WTC11 (cell line): Measurements from ENCODE around the gene SLC7A14.

Source experiments
- CREB1 ChIP-seq: sonication (generic); formaldehyde crosslinking; IDR thresholded peaks from 2 replicates; pipeline ENCODE4 v1.8.0; 2023; ENCODE audit warnings: mild to moderate bottlenecking, missing genetic modification reagents
- MYBL2 ChIP-seq: sonication (generic); formaldehyde crosslinking; IDR thresholded peaks from 2 replicates; pipeline ENCODE4 v1.8.1; 2023; ENCODE audit warnings: mild to moderate bottlenecking, moderate library complexity, missing genetic modification reagents
- RELA ChIP-seq: sonication (generic); formaldehyde crosslinking; IDR thresholded peaks from 2 replicates; pipeline ENCODE4 v1.8.1; 2022; ENCODE audit warnings: missing genetic modification reagents, mild to moderate bottlenecking, borderline replicate concordance
- TF ChIP-seq, protein P1 (sequence below): sonication (generic); formaldehyde crosslinking; conservative IDR thresholded peaks from 2 replicates; pipeline ENCODE4 v1.8.1; 2022; ENCODE audit warnings: mild to moderate bottlenecking, missing genetic modification reagents
- TF ChIP-seq, protein P2 (sequence below): fragments of 200-600 bp; IDR thresholded peaks from 2 replicates; pipeline ENCODE4 v1.8.0; 2022; ENCODE audit warnings: antibody characterized with exemption
- TF ChIP-seq, protein P3 (sequence below): sonication (generic); formaldehyde crosslinking; IDR thresholded peaks from 2 replicates; pipeline ENCODE4 v1.8.1; 2023; ENCODE audit warnings: mild to moderate bottlenecking, moderate library complexity, missing genetic modification reagents

DNA sequence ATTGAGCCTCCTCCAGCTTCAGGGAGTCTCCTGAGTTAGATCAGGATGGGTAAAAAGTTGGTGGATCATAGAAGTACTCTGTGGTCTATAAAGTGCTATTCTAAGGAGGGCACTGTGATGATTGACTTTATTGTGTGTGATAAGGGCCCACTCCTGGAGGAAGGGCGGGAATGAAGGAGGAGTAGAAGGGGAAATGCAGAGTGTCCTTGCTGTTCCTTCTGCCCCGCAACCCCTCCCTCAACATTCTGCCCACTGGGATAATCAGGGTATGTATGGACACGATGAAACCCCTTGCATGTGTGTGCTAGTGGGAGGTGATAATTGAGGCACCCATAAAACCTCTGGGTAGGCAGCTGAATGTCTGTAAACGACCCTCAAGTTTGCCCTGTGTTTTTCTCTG is 101.0 kb downstream of the SLC7A14 start:
- TF ChIP-seq, protein P1, sequence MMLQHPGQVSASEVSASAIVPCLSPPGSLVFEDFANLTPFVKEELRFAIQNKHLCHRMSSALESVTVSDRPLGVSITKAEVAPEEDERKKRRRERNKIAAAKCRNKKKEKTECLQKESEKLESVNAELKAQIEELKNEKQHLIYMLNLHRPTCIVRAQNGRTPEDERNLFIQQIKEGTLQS (CRISPR knock-in tag) = no peak
- TF ChIP-seq MYBL2 (CRISPR knock-in tag) (no peak), CREB1 (CRISPR knock-in tag) (no peak), RELA (CRISPR knock-in tag) (no peak)
- TF ChIP-seq, protein P2, sequence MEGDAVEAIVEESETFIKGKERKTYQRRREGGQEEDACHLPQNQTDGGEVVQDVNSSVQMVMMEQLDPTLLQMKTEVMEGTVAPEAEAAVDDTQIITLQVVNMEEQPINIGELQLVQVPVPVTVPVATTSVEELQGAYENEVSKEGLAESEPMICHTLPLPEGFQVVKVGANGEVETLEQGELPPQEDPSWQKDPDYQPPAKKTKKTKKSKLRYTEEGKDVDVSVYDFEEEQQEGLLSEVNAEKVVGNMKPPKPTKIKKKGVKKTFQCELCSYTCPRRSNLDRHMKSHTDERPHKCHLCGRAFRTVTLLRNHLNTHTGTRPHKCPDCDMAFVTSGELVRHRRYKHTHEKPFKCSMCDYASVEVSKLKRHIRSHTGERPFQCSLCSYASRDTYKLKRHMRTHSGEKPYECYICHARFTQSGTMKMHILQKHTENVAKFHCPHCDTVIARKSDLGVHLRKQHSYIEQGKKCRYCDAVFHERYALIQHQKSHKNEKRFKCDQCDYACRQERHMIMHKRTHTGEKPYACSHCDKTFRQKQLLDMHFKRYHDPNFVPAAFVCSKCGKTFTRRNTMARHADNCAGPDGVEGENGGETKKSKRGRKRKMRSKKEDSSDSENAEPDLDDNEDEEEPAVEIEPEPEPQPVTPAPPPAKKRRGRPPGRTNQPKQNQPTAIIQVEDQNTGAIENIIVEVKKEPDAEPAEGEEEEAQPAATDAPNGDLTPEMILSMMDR = no peak
- TF ChIP-seq, protein P3, sequence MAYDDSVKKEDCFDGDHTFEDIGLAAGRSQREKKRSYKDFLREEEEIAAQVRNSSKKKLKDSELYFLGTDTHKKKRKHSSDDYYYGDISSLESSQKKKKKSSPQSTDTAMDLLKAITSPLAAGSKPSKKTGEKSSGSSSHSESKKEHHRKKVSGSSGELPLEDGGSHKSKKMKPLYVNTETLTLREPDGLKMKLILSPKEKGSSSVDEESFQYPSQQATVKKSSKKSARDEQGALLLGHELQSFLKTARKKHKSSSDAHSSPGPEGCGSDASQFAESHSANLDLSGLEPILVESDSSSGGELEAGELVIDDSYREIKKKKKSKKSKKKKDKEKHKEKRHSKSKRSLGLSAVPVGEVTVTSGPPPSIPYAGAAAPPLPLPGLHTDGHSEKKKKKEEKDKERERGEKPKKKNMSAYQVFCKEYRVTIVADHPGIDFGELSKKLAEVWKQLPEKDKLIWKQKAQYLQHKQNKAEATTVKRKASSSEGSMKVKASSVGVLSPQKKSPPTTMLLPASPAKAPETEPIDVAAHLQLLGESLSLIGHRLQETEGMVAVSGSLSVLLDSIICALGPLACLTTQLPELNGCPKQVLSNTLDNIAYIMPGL (CRISPR knock-in tag) = no peak
